ENCODE results near the gene CDK11B. TPM values are rescaled to one million over a fixed set of nuclear protein-coding genes. Genes with fewer than 3 reads are reported as not detected.

Gene CDK11B
- total and polyA plus RNA-seq, 2 of the 8 experiments (the other 6 are each of a cell fraction or from before 2014, with no cell fraction given): 11.1 to 31.9 TPM

- TF ChIP-seq TCF12 (IDR thresholded peaks at IDR 0.05; ENCODE audit: low read depth, low read length) (no peak), SP4 (IDR thresholded peaks at IDR 0.05; ENCODE audit: low read length) (no peak), ATF2 (IDR thresholded peaks at IDR 0.05; ENCODE audit: low read length) (no peak), EZH2 (IDR thresholded peaks at IDR 0.05; ENCODE audit: low read depth, low read length, severe bottlenecking) (no peak), KDM1A (IDR thresholded peaks at IDR 0.05; ENCODE audit: borderline replicate concordance, low read length) (no peak), ASH2L (IDR thresholded peaks at IDR 0.05; ENCODE audit: low read length) (no peak), SP1 (IDR thresholded peaks at IDR 0.05; ENCODE audit: low read depth, low read length) (no peak), MAX (IDR thresholded peaks at IDR 0.05) (peak; percentile 33; the same call in 1 of the 2 replicates), TAF7 (optimal IDR thresholded peaks at IDR 0.05; ENCODE audit: borderline replicate concordance, low read depth, low read length) (no peak), SIRT6 (IDR thresholded peaks at IDR 0.05; ENCODE audit: low read length) (no peak), POLR2A (IDR thresholded peaks at IDR 0.05; ENCODE audit: control extremely low read depth in 1 of 2, low read depth in 2 of 2, low read length in 2 of 2) (0 out of 3 replicates have a peak, but pooled peaks of 1 of the 2 experiments have one; percentile 18), POU5F1 (IDR thresholded peaks at IDR 0.05; ENCODE audit: low read depth, low read length) (no peak), GABPA (IDR thresholded peaks at IDR 0.05; ENCODE audit: borderline replicate concordance, insufficient read depth, low read length) (peak; percentile 75; the same call in 1 of the 2 replicates), KDM4A (IDR thresholded peaks at IDR 0.05; ENCODE audit: low read depth, low read length, severe bottlenecking) (peak; percentile 74), CTBP2 (IDR thresholded peaks at IDR 0.05; ENCODE audit: borderline replicate concordance, insufficient read depth, insufficient read length, low read length) (no peak), JUN (IDR thresholded peaks at IDR 0.05; ENCODE audit: low read depth, low read length) (no peak), HDAC6 (IDR thresholded peaks at IDR 0.05; ENCODE audit: low read depth, low read length) (no peak), PHF8 (conservative IDR thresholded peaks at IDR 0.05; ENCODE audit: low read depth, low read length) (no peak), CTCF (IDR thresholded peaks at IDR 0.05; ENCODE audit: control extremely low read depth in 1 of 3, insufficient read depth in 1 of 3, low read depth in 1 of 3, low read length in 3 of 3) (no peak), RFX5 (IDR thresholded peaks at IDR 0.05; ENCODE audit: borderline replicate concordance, low read depth, low read length) (no peak), CBX5 (IDR thresholded peaks at IDR 0.05; ENCODE audit: low read depth, low read length) (no peak)
Observed at GRCh38 chr1:1628754-1629429, 29.9 kb downstream of the CDK11B start (continued).
